ENCODE data around the gene TMEM176A.

Gene TMEM176A

DNA sequence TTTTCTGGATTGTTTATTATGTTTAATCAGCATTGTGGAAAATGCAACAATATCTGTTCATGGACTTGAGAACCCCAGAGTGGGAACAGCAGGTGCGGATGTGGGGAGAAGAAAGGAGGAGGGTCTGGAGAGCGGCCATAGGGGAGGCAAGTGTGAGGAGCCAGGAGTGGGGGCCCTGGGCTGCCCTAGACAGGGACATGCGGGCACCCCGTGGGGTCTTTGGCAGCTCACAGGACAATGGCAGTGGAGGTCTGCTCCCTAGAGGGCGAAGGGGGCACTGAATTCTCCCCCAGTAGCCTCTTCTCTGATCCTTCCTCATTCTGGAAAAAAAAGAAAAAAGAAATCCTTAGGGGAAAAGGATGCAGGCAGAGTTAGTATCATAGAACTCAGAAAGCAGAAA lies 9.3 kb upstream of the TMEM176A start:
- TF ChIP-seq, protein P1, sequence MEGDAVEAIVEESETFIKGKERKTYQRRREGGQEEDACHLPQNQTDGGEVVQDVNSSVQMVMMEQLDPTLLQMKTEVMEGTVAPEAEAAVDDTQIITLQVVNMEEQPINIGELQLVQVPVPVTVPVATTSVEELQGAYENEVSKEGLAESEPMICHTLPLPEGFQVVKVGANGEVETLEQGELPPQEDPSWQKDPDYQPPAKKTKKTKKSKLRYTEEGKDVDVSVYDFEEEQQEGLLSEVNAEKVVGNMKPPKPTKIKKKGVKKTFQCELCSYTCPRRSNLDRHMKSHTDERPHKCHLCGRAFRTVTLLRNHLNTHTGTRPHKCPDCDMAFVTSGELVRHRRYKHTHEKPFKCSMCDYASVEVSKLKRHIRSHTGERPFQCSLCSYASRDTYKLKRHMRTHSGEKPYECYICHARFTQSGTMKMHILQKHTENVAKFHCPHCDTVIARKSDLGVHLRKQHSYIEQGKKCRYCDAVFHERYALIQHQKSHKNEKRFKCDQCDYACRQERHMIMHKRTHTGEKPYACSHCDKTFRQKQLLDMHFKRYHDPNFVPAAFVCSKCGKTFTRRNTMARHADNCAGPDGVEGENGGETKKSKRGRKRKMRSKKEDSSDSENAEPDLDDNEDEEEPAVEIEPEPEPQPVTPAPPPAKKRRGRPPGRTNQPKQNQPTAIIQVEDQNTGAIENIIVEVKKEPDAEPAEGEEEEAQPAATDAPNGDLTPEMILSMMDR (IDR thresholded peaks at IDR 0.05; ENCODE audit: low read depth, low read length), result no peak
- TF ChIP-seq MYC (IDR thresholded peaks at IDR 0.05; ENCODE audit: low read depth, low read length) (no peak), POLR2A (IDR thresholded peaks at IDR 0.05; ENCODE audit: extremely low read depth, insufficient read length) (no peak)
- TF ChIP-seq, protein P2, sequence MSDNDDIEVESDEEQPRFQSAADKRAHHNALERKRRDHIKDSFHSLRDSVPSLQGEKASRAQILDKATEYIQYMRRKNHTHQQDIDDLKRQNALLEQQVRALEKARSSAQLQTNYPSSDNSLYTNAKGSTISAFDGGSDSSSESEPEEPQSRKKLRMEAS (IDR thresholded peaks at IDR 0.05; ENCODE audit: low read depth, low read length), result no peak
- DNase-seq (ENCODE audit: low read depth), result no peak

DNA sequence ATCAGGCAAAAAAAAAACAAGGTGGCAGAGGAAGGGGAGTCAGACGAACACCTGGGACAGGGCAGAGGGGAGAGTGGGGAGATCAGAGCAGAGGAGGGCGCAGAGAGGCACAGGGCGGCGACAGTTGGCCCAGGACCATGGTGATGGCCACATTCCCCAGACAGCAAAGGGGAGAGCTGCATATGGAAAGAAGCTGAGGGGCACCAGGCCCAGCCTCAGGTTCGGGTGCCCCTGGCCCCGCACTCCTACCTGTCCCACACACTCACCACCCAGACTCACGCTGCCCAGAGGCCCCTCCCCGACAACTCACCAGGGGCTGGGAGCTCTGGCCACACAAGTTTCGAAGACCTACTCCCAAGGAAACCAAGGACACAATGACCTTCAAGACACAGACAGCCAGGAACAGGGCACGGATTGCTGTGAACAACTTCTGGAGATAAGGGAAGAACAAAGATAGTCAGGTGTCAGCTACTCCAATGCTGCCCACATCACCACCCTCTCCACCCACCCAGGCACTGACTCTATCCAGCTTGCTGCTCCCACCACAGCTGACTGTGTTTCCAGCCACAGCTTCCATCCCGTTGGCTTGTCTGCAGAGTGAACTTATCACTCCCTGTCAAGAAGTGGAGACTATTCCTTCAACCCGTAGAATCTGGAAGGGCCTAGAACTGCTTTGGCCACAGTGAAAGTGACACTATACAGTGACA lies 8.7 kb upstream of the TMEM176A start:
- TF ChIP-seq, protein P2 (IDR thresholded peaks at IDR 0.05; ENCODE audit: low read depth, low read length), result no peak
- TF ChIP-seq MYC (IDR thresholded peaks at IDR 0.05; ENCODE audit: low read depth, low read length) (no peak), POLR2A (IDR thresholded peaks at IDR 0.05; ENCODE audit: extremely low read depth, insufficient read length) (no peak)
- TF ChIP-seq, protein P1 (IDR thresholded peaks at IDR 0.05; ENCODE audit: low read depth, low read length), result no peak
- H3K4me3 ChIP-seq (ENCODE audit: low read depth, low read length), result no peak overlapping the region
- DNase-seq (ENCODE audit: low read depth), result no peak

More for the DNA sequence above, 9.3 kb upstream of the TMEM176A start:
- no peak overlapping the region for H3K4me3 ChIP-seq (ENCODE audit: low read depth, low read length)

DNA sequence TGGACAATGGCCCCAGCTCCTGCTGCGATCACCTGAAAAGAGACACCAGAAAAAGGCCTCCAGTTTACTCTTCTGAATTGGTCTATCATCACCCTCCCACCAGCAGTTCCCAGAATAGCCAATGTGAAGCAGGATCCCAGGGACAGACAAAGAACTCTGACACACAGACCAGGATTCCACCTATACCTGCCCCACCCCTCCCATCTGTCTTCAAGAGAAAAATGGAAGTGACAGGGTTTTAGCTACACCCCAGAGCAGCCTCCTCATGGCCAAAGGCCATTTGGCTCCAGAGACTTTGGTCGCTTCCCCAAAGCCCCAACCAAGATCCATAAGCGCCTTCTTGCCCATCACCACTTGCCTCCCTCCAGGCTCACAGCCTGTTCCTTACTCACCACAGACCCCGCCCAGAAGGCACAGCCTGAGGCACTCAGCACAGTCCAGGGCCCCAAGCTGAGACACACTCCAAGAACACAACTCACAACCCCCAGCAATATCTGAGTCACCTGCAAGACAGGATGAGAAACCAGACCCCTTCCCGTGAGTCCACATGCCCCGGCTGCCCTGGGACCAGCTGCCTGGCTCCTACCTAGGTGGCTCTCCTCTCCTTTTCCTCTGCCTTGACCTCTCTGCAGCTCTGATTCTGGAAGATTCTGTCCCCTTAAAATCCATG lies 6.9 kb upstream of the TMEM176A start:
- TF ChIP-seq POLR2A (IDR thresholded peaks at IDR 0.05; ENCODE audit: extremely low read depth, insufficient read length) (no peak), MYC (IDR thresholded peaks at IDR 0.05; ENCODE audit: low read depth, low read length) (no peak)
- TF ChIP-seq, protein P2 (IDR thresholded peaks at IDR 0.05; ENCODE audit: low read depth, low read length), result no peak
- H3K4me3 ChIP-seq (ENCODE audit: low read depth, low read length), result no peak overlapping the region
- DNase-seq (ENCODE audit: low read depth), result no peak

DNA sequence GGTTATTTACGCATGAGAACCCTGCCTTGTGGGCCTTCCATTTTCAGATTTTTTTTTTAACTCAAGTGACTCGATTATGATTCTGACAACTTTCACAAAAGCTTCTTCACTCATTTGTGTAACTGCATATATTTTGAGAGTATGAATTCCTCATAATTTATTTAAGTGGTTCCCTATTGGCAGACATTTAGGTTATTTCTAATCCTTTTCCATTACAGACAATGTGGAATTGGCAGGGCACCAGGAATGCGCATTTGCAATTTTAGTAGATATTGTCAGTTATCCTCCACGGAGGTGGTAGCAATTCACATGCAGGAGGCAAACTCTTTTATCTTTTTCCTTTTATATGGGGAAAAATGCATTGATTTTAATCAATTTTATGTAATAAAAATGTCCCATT lies 2.9 kb upstream of the TMEM176A start:
- no peak overlapping the region for H3K4me3 ChIP-seq (ENCODE audit: low read depth, low read length)
- TF ChIP-seq, protein P2 (IDR thresholded peaks at IDR 0.05; ENCODE audit: low read depth, low read length), result no peak
- TF ChIP-seq POLR2A (IDR thresholded peaks at IDR 0.05; ENCODE audit: extremely low read depth, insufficient read length) (no peak), MYC (IDR thresholded peaks at IDR 0.05; ENCODE audit: low read depth, low read length) (no peak)
- TF ChIP-seq, protein P1 (IDR thresholded peaks at IDR 0.05; ENCODE audit: low read depth, low read length), result no peak
- DNase-seq (ENCODE audit: low read depth), result no peak

DNA sequence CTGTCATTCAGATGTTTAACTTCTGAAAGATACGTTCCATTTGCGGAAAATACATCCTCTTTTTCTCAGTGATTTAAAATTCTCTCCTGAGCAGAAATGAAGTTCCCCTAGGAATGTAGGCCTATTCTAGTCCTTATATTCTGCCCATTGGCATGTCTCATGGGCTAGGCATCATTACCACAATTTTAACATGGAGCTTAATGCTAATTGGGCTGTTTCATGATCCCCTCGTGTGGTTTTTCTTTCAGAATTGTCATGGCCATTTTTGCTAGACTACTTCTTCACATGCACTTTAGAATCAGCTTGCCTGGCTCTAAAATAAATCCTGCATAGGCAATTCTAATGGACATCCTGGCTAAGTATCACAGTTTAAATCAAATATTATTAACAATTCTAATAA lies 1.4 kb upstream of the TMEM176A start:
- H3K4me3 ChIP-seq (ENCODE audit: low read depth, low read length), result no peak overlapping the region

More for the DNA sequence above, 1.4 kb upstream of the TMEM176A start:
- TF ChIP-seq, protein P2 (IDR thresholded peaks at IDR 0.05; ENCODE audit: low read depth, low read length), result no peak
- no peak for TF ChIP-seq MYC (IDR thresholded peaks at IDR 0.05; ENCODE audit: low read depth, low read length)
- TF ChIP-seq, protein P1 (IDR thresholded peaks at IDR 0.05; ENCODE audit: low read depth, low read length), result no peak
- no peak for TF ChIP-seq POLR2A (IDR thresholded peaks at IDR 0.05; ENCODE audit: extremely low read depth, insufficient read length)
- no peak for DNase-seq (ENCODE audit: low read depth)

Measured in NB4 (cell line).